Neuronal stem cell (in vitro differentiated cells): ENCODE results near the gene ZNF184.

Source experiments
- DNase-seq: peaks from one replicate; pipeline ENCODE4 v3.0.0-alpha.2; 2013; ENCODE audit warnings: low spot score
- H2AFZ ChIP-seq: one replicate; pipeline ENCODE4 v1.6.1; 2013; ENCODE audit warnings: mild to moderate bottlenecking, low read length, inconsistent platforms
- H2AK5ac ChIP-seq: 2 replicates; pipeline ENCODE4 v1.6.1; 2013; ENCODE audit warnings: low read depth, mild to moderate bottlenecking, inconsistent platforms, low read length, moderate library complexity, mixed read lengths
- H2BK120ac ChIP-seq: 2 replicates; pipeline ENCODE4 v1.6.1; 2013; ENCODE audit warnings: low read depth, mild to moderate bottlenecking, inconsistent platforms, low read length, moderate library complexity, mixed read lengths
- H2BK12ac ChIP-seq: one replicate; pipeline ENCODE4 v1.6.1; 2013; ENCODE audit warnings: low read length, inconsistent platforms
- H2BK15ac ChIP-seq: 2 replicates; pipeline ENCODE4 v1.6.1; 2013; ENCODE audit warnings: mild to moderate bottlenecking, low read length, inconsistent platforms, mixed read lengths
- H2BK5ac ChIP-seq: one replicate; pipeline ENCODE4 v1.6.1; 2013; ENCODE audit warnings: inconsistent platforms, mild to moderate bottlenecking, low read length, moderate library complexity
- H3K14ac ChIP-seq: one replicate; pipeline ENCODE4 v1.6.1; 2013; ENCODE audit warnings: low read length, inconsistent platforms
- H3K18ac ChIP-seq: 2 replicates; pipeline ENCODE4 v1.6.1; 2013; ENCODE audit warnings: low read length, inconsistent platforms
- H3K23ac ChIP-seq: 2 replicates; pipeline ENCODE4 v1.6.1; 2013; ENCODE audit warnings: low read depth, mild to moderate bottlenecking, mixed read lengths, low read length, inconsistent platforms; ENCODE audit not compliant: poor library complexity
- H3K27ac ChIP-seq: replicated peaks from 3 replicates; pipeline ENCODE4 v1.5.1; 2013; ENCODE audit warnings: low read length, inconsistent platforms
- H3K27me3 ChIP-seq, 3 experiments: 2 replicates each; pipeline ENCODE4 v1.6.1; 2013; ENCODE audit warnings: low read length in 3 of 3, mild to moderate bottlenecking in 2 of 3, inconsistent platforms in 1 of 3, low read depth in 1 of 3, mixed read lengths in 1 of 3, moderate library complexity in 1 of 3; ENCODE audit not compliant: control insufficient read depth in 3 of 3, insufficient read depth in 3 of 3
- H3K36me3 ChIP-seq, 2 donors: replicated peaks in 1 of 2; 2 replicates each; pipeline ENCODE4 v1.6.1; 2013; ENCODE audit warnings: low read length in 2 of 2; ENCODE audit not compliant: control insufficient read depth in 2 of 2, insufficient read depth in 2 of 2
- H3K4ac ChIP-seq: 2 replicates; pipeline ENCODE4 v1.6.1; 2013; ENCODE audit warnings: inconsistent platforms, mild to moderate bottlenecking, low read length, moderate library complexity
- H3K4me1 ChIP-seq, 2 donors: 1 replicate in 1 of 2; 2 replicates in 1 of 2; pipeline ENCODE4 v1.6.1; 2013; ENCODE audit warnings: low read length in 2 of 2, low read depth in 1 of 2; ENCODE audit not compliant: control insufficient read depth in 2 of 2, insufficient read depth in 1 of 2
- H3K4me2 ChIP-seq: one replicate; pipeline ENCODE4 v1.6.1; 2013; ENCODE audit warnings: mild to moderate bottlenecking, low read length, inconsistent platforms; ENCODE audit not compliant: insufficient read depth, poor library complexity, severe bottlenecking
- H3K4me3 ChIP-seq, 2 donors: 2 replicates each; pipeline ENCODE4 v1.5.1; 2013; ENCODE audit warnings: low read length in 2 of 2, mild to moderate bottlenecking in 2 of 2, inconsistent platforms in 1 of 2, moderate library complexity in 1 of 2
- H3K79me1 ChIP-seq: one replicate; pipeline ENCODE4 v1.6.1; 2013; ENCODE audit warnings: low read depth, mild to moderate bottlenecking, inconsistent platforms, low read length, moderate library complexity
- H3K9ac ChIP-seq: one replicate; pipeline ENCODE4 v1.6.1; 2013; ENCODE audit warnings: mild to moderate bottlenecking, low read depth, low read length, inconsistent platforms; ENCODE audit not compliant: poor library complexity
- H3K9me3 ChIP-seq, 2 donors: replicated peaks in 1 of 2; 2 replicates each; pipeline versions ENCODE3 to v1.6.1; 2013; ENCODE audit warnings: low read length in 2 of 2, mild to moderate bottlenecking in 2 of 2, inconsistent platforms in 1 of 2, low read depth in 1 of 2, mixed read lengths in 1 of 2, moderate library complexity in 1 of 2; ENCODE audit not compliant: control insufficient read depth in 2 of 2, insufficient read depth in 1 of 2
- H4K8ac ChIP-seq: one replicate; pipeline ENCODE4 v1.6.1; 2013; ENCODE audit warnings: low read depth, mild to moderate bottlenecking, inconsistent platforms, low read length, moderate library complexity
- H4K91ac ChIP-seq: one replicate; pipeline ENCODE4 v1.6.1; 2013; ENCODE audit warnings: low read length, low read depth, mild to moderate bottlenecking, inconsistent platforms; ENCODE audit not compliant: poor library complexity
- WGBS, 2 donors: extraction: QIAGEN DNeasy Blood & Tissue Kit; methylation state at CpG; one replicate each; pipeline ENCODE4 v1.1.7; 2013; ENCODE audit warnings: missing lambda C conversion rate in 2 of 2, mixed read lengths in 1 of 2; ENCODE audit not compliant: insufficient read length in 2 of 2, insufficient replicate concordance in 1 of 2; ENCODE audit errors: extremely low coverage in 2 of 2; 5-methylcytosine and 5-hydroxymethylcytosine counted together

ZNF184 gene

DNA sequence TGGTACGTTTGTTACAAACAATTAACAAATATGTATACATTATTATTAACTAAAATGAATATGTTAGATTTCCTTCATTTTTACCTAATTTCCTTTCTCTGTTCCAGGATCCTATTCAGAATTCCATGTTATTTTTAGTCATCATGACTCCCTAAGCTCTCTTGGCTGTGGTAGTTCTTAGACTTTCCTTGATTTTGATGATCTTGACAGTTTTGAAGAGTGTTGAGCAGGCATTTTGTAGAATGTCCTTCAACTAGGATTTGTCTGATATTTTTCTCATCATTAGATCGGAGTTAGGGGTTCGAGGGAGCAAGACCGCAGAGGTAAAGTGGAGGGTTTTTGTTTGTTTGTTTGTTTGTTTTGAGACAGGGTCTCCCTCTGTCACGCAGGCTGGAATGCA lies 44.3 kb upstream of the ZNF184 start:
- Histone ChIP-seq H3K9me3 (no peaks in the 10 kb centered on the region), H2BK120ac (no peak overlapping the region), H3K79me1 (no peaks in the 10 kb centered on the region), H3K4ac (no peak overlapping the region), H2AFZ (no peak overlapping the region), H2AK5ac (no peak overlapping the region), H3K4me2 (no peak overlapping the region), H3K9ac (no peak overlapping the region), H3K23ac (no peak overlapping the region), H3K4me1 (no peaks in the 10 kb centered on the region), H3K18ac (no peak overlapping the region), H2BK5ac (no peak overlapping the region), H3K4me3 (no peak overlapping the region), H2BK12ac (no peak overlapping the region), H3K27me3 (peaks cover 0 to 14% (median 0%) of the 10 kb centered on the region in 3 experiments), H3K36me3 (no peaks in the 10 kb centered on the region), H3K27ac (no peak overlapping the region), H3K14ac (no peak overlapping the region), H2BK15ac (no peak overlapping the region), H4K91ac (no peak overlapping the region), H4K8ac (no peak overlapping the region)
- WGBS, 2 donors, result no CpG with 5 or more reads among the region's 5 CpGs
- DNase-seq, result no peak

DNA sequence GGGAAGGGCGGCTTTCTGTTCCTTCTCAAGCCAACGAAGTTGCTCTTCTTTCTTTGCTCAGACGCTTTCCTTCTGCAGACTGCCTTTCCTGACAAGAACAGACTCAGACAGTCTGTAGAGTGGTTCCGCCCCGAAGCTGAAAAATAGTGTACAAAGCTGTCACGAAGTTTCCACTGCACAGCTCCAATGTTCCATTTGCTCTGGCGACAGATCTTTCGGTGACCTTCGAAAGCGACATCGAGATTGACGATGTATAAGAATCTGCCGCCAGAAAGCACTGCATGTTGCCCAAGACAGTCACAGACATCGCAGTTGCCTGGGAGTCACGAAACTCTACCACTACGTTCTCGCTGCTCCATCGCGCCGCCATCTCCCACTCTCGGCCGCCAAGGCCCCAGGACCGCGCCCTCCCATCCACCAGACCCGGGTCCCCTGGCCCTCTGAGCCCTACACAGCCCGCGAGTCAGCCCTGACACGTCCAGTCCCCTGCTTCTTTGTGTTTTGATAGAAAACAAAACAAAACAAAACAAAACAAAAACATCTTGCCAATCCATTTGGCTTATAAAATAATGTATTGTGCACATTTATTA lies 42.1 kb upstream of the ZNF184 start:
- H3K23ac ChIP-seq, result no peak overlapping the region
- H2BK5ac ChIP-seq, result no peak overlapping the region
- H3K9me3 ChIP-seq, result no peaks in the 10 kb centered on the region
- H3K18ac ChIP-seq, result no peak overlapping the region
- no peak overlapping the region for H4K91ac ChIP-seq
- no peak overlapping the region for H2BK12ac ChIP-seq
- no peak overlapping the region for H3K27ac ChIP-seq
- H3K36me3 ChIP-seq, result no peaks in the 10 kb centered on the region
- no peak overlapping the region for H3K14ac ChIP-seq
- no peaks in the 10 kb centered on the region for H3K79me1 ChIP-seq
- no peak overlapping the region for H2BK120ac ChIP-seq
- no peak overlapping the region for H2AFZ ChIP-seq
- H3K9ac ChIP-seq, result no peak overlapping the region
- H3K4me2 ChIP-seq, result no peak overlapping the region
- no peak for DNase-seq
- H3K4me1 ChIP-seq, result peaks cover 0 to 1% of the 10 kb centered on the region in 2 donors
- no peak overlapping the region for H2AK5ac ChIP-seq
- WGBS, 2 donors, result no CpG with 5 or more reads among the region's 28 CpGs
- no peak overlapping the region for H3K4me3 ChIP-seq
- H2BK15ac ChIP-seq, result no peak overlapping the region
- H3K27me3 ChIP-seq, result peaks cover 0 to 14% (median 0%) of the 10 kb centered on the region in 3 experiments
- H3K4ac ChIP-seq, result no peak overlapping the region
- no peak overlapping the region for H4K8ac ChIP-seq

DNA sequence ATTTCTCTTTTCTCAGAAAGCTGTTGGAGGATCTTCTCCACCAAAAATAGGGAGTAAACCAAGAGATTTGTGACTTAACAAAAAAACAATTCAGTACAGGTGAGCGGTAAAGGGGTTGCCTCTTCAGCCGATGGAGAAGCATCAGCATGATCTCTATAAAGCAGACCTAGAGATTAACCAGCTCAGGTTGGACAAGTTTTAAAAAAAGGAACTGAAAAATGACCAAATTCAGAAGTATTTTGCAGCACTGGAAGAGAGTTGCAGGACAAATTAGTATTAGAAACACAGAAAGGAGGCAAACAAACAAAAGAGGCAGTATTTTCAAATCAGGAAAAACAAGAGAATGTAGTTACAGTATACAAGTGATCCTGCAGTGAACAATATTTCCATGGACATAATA lies 39.6 kb upstream of the ZNF184 start:
- H3K27ac ChIP-seq, result no peak overlapping the region
- H2BK5ac ChIP-seq, result no peak overlapping the region
- no peak overlapping the region for H2AK5ac ChIP-seq
- H2BK120ac ChIP-seq, result no peak overlapping the region
- no peak overlapping the region for H3K14ac ChIP-seq
- no peak overlapping the region for H3K4ac ChIP-seq
- peaks cover 0 to 14% (median 0%) of the 10 kb centered on the region in 3 experiments for H3K27me3 ChIP-seq
- no peaks in the 10 kb centered on the region for H3K36me3 ChIP-seq
- H4K91ac ChIP-seq, result no peak overlapping the region
- H2AFZ ChIP-seq, result no peak overlapping the region
- no peak overlapping the region for H3K4me3 ChIP-seq
- H3K4me1 ChIP-seq, result peaks cover 0 to 1% of the 10 kb centered on the region in 2 donors
- no peak for DNase-seq
- no peak overlapping the region for H3K23ac ChIP-seq
- H3K9ac ChIP-seq, result no peak overlapping the region
- H3K79me1 ChIP-seq, result no peaks in the 10 kb centered on the region
- no peak overlapping the region for H3K18ac ChIP-seq
- no CpG with 5 or more reads among the region's 2 CpGs for WGBS, 2 donors
- H3K9me3 ChIP-seq, result no peaks in the 10 kb centered on the region
- H2BK12ac ChIP-seq, result no peak overlapping the region
- no peak overlapping the region for H2BK15ac ChIP-seq
- H3K4me2 ChIP-seq, result no peak overlapping the region
- no peak overlapping the region for H4K8ac ChIP-seq

DNA sequence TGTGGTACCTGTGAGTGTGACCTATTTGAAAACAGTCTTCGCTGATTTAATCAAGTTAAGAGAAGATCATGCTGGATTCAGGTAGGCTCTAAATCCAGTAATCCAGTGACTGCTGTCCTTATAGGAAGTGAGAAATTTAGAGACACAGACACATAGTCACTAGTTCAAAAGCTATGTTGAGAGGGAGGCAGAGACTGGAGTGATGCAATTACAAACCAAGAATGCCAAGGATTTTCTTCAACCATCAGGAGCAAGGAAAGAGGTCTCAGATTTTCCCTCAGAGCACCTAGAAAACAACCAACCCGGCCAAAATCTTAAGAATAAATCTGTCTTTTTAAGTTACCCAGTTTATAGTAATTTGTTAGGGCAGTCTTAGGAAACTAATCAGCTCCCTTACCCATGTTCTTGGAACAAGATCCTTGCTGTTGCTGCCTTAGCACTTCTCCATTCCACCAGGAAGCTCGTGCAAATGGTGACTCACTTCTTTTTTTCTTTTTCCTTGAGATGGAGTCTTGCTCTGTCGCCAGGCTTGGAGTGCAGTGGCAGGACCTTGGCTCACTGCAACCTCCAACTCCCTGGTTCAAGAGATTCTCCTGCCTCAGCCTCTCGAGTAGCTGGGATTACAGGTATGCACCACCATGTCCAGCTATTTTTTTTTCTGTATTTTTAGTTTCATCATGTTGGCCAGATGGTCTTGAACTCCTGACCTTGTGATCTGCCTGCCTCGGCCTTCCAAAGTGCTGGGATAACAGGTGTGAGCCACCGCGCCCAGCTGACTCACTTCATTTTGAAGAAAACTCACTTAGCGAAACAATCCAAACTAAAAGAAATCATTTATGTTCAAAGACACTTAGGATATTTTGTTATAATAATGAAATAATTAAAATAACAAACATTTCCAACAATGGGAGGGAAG lies 34.4 kb upstream of the ZNF184 start:
- Histone ChIP-seq H3K4ac (no peak overlapping the region), H3K9ac (no peak overlapping the region), H2BK12ac (no peak overlapping the region), H3K4me3 (no peak overlapping the region), H3K79me1 (no peaks in the 10 kb centered on the region), H3K18ac (no peak overlapping the region), H2AFZ (no peak overlapping the region), H2AK5ac (no peak overlapping the region), H3K14ac (no peak overlapping the region), H4K8ac (no peak overlapping the region), H2BK120ac (no peak overlapping the region), H3K27ac (no peak overlapping the region), H2BK5ac (no peak overlapping the region), H3K4me2 (no peak overlapping the region), H3K23ac (no peak overlapping the region), H3K36me3 (no peaks in the 10 kb centered on the region), H2BK15ac (no peak overlapping the region), H3K27me3 (peaks cover 0 to 7% (median 0%) of the 10 kb centered on the region in 3 experiments), H4K91ac (no peak overlapping the region), H3K4me1 (peaks cover 0 to 1% of the 10 kb centered on the region in 2 donors), H3K9me3 (no peaks in the 10 kb centered on the region)
- WGBS, 2 donors, result no CpG with 5 or more reads among the region's 9 CpGs
- DNase-seq, result no peak
